ENCODE results near the gene JMJD1C.

Gene JMJD1C

DNA sequence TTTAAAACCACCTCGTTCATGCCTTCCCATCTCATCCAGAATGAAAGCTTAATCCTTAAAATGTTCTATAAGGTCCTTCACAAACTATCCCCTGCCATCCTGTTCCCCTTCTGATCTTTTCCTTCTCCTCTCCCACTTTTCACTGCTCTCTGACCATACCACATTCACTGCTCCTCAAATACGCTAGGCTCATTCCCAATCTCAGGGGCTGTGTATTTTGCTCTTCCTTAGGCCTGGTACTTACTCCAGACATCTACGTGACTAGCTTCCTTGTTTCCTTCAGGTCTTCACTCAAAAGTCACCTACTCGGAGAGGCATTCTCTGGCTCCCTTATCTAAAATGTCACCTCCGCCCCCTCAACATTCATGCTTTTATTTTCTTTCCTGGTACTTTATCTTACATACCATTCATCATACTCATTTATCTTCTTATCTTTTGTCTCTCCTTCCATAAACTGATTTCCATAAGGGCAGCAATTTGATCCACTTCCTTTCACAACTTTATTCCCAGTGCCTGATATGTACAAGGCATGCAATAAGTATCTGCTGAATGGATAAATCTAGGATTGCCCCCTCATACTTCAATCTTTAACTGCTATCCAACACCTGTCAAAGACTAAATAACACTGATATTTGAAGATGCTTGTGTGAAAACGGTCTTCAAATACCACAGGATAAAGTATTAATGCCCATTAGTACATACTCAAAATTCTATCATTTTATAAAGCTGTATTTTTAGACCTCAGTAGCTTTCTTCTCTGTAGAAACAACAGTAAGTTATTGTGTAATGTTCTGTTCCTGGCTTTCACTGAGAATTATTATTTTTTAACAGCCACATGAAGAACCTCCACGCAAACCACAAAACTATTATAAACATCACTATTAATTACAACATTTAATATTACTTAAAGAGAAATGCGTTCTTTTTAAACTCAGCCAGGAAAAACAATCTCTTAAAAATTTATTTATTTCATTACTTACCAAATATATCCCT is 27.0 kb downstream of the JMJD1C start (continued):
- TF ChIP-seq ZNF292 (tag by site-specific recombination; IDR thresholded peaks at IDR 0.05; ENCODE audit: borderline replicate concordance, low read depth) (no peak), BCL11B (tag by site-specific recombination; IDR thresholded peaks at IDR 0.05; ENCODE audit: low read depth) (peak; percentile 62; the same call in 1 of the 2 replicates), ZSCAN4 (tag by site-specific recombination; IDR thresholded peaks at IDR 0.05) (no peak), ZNF544 (tag by site-specific recombination; IDR thresholded peaks at IDR 0.05) (no peak), ZNF549 (tag by site-specific recombination; IDR thresholded peaks at IDR 0.05) (no peak), ZNF175 (tag by site-specific recombination; IDR thresholded peaks at IDR 0.05) (no peak), INSM2 (tag by site-specific recombination; IDR thresholded peaks at IDR 0.05) (no peak), ZNF449 (tag by site-specific recombination; IDR thresholded peaks at IDR 0.05) (no peak)
- TF ChIP-seq, protein P1, sequence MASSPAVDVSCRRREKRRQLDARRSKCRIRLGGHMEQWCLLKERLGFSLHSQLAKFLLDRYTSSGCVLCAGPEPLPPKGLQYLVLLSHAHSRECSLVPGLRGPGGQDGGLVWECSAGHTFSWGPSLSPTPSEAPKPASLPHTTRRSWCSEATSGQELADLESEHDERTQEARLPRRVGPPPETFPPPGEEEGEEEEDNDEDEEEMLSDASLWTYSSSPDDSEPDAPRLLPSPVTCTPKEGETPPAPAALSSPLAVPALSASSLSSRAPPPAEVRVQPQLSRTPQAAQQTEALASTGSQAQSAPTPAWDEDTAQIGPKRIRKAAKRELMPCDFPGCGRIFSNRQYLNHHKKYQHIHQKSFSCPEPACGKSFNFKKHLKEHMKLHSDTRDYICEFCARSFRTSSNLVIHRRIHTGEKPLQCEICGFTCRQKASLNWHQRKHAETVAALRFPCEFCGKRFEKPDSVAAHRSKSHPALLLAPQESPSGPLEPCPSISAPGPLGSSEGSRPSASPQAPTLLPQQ (tag by site-specific recombination; IDR thresholded peaks at IDR 0.05) = peak; percentile 65; the same call in 1 of the 2 replicates

- ChIA-PET CTCF (interaction anchor here (0.6 to 0.8 kb wide), 4 partner anchors 17 to 334 kb away, joined by 3 to 4 read pairs (median 3); no protein-coding TSS in a partner anchor), POLR2A (interaction anchor here (0.7 kb wide), 1 partner anchor 14 kb away, joined by 3 read pairs; no protein-coding TSS in a partner anchor)
- no peak overlapping the region for H3K4me3 ChIP-seq (ENCODE audit: low read depth, low read length)
- H3K9me3 ChIP-seq (ENCODE audit: control insufficient read depth, insufficient read depth, low read depth, low read length) = no peaks in the 10 kb centered on the region
- H3K27ac ChIP-seq (ENCODE audit: extremely low read depth, low read depth, low read length) = no peak overlapping the region
- no peaks in the 10 kb centered on the region for H3K36me3 ChIP-seq (ENCODE audit: control insufficient read depth in 2 of 2, insufficient read depth in 1 of 2, low read length in 2 of 2)
- peaks cover 36% of the 10 kb centered on the region for H3K4me1 ChIP-seq (ENCODE audit: control insufficient read depth, insufficient read depth, low read length)
- no peak for TF ChIP-seq ZXDB (tag by site-specific recombination; IDR thresholded peaks at IDR 0.05)
- no peak for TF ChIP-seq ZNF658 (tag by site-specific recombination; IDR thresholded peaks at IDR 0.05)
- TF ChIP-seq ZNF391 (tag by site-specific recombination; IDR thresholded peaks at IDR 0.05; ENCODE audit: borderline replicate concordance, low read depth) = no peak
- TF ChIP-seq AEBP2 (tag by site-specific recombination; IDR thresholded peaks at IDR 0.05; ENCODE audit: borderline replicate concordance) = no peak
- TF ChIP-seq ZNF112 (tag by site-specific recombination; IDR thresholded peaks at IDR 0.05) = no peak
- TF ChIP-seq ZNF335 (tag by site-specific recombination; conservative IDR thresholded peaks at IDR 0.05) = no peak
- TF ChIP-seq PRDM1 (tag by site-specific recombination; IDR thresholded peaks at IDR 0.05) = 0 out of 2 replicates have a peak, but pooled peaks have one; percentile 19
- TF ChIP-seq ZNF366 (tag by site-specific recombination; conservative IDR thresholded peaks at IDR 0.05) = 0 out of 2 replicates have a peak, but pooled peaks have one; percentile 19
- TF ChIP-seq PRDM6 (tag by site-specific recombination; IDR thresholded peaks at IDR 0.05) = peak; percentile 46
- TF ChIP-seq, protein P2, sequence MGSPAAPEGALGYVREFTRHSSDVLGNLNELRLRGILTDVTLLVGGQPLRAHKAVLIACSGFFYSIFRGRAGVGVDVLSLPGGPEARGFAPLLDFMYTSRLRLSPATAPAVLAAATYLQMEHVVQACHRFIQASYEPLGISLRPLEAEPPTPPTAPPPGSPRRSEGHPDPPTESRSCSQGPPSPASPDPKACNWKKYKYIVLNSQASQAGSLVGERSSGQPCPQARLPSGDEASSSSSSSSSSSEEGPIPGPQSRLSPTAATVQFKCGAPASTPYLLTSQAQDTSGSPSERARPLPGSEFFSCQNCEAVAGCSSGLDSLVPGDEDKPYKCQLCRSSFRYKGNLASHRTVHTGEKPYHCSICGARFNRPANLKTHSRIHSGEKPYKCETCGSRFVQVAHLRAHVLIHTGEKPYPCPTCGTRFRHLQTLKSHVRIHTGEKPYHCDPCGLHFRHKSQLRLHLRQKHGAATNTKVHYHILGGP (tag by site-specific recombination; IDR thresholded peaks at IDR 0.05) = no peak
- no peak for TF ChIP-seq ZNF561 (tag by site-specific recombination; IDR thresholded peaks at IDR 0.05; ENCODE audit: borderline replicate concordance)
- 0 out of 2 replicates have a peak, but pooled peaks have one; percentile 21 for TF ChIP-seq ZEB2 (tag by site-specific recombination; IDR thresholded peaks at IDR 0.05)
These were observed 28.4 kb downstream of the JMJD1C start for GRCh38 chr10:63437116-63437949.

All from HEK293 (cell line).